ENCODE measurements around the gene SOCS1. TPM values are rescaled to one million over a fixed set of nuclear protein-coding genes. Genes with fewer than 3 reads are reported as not detected.

The SOCS1 gene
- total and polyA plus RNA-seq, 2 of the 8 experiments (the other 6 are each of a cell fraction or from before 2014, with no cell fraction given) = 21.0 to 48.9 TPM

DNA sequence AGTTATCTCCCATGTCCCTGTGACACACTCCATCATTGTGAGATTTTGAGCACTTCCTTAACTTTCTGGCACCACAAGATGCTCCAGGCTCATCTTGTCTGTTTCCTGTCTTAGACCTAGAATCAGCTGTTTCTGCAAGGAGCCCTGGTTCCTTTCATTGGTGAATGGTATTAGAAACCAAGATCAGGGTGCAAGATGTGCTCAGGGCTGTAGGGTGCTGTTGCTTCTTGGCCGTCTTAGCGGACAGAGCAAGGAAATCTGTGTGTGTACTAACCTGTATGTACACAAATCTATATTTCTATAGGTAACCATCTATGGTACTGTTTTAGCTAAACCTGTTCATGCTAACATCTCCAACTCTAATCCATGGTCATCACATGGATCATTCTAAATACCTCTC lies 33.2 kb upstream of the SOCS1 start:
- Histone ChIP-seq H2BK12ac (ENCODE audit: low read depth, low read length) (no peak overlapping the region), H4K20me1 (replicated peaks in 1 of 2; ENCODE audit: control insufficient read depth in 1 of 2, insufficient read depth in 2 of 2, low read length in 2 of 2) (no peaks in the 10 kb centered on the region), H3K23ac (ENCODE audit: insufficient read length) (no peak overlapping the region), H3K79me1 (ENCODE audit: low read depth, low read length) (no peaks in the 10 kb centered on the region), H2BK5ac (ENCODE audit: low read depth, low read length) (no peak overlapping the region), H3K4me3 (ENCODE audit: extremely low read depth in 1 of 4, insufficient read depth in 2 of 4, low read depth in 3 of 4, low read length in 4 of 4) (no peak overlapping the region), H4K8ac (ENCODE audit: extremely low read depth, insufficient read depth, low read length) (no peak overlapping the region), H3K23me2 (ENCODE audit: low read depth, low read length) (no peaks in the 10 kb centered on the region), H4K91ac (replicated peaks; ENCODE audit: insufficient read length, low read length) (no peak overlapping the region), H2AK5ac (ENCODE audit: low read depth, low read length) (no peak overlapping the region), H2AFZ (ENCODE audit: low read length) (no peak overlapping the region), H2BK120ac (replicated peaks; ENCODE audit: low read depth, low read length) (no peak overlapping the region), H3K4ac (replicated peaks; ENCODE audit: insufficient read length, low read depth, low read length) (no peak overlapping the region), H4K5ac (ENCODE audit: insufficient read length, low read depth, low read length) (no peak overlapping the region), H3K36me3 (ENCODE audit: control insufficient read depth in 2 of 4, insufficient read depth in 4 of 4, low read length in 3 of 4) (no peaks in the 10 kb centered on the region), H3K4me2 (ENCODE audit: insufficient read depth in 1 of 2, low read depth in 2 of 2, low read length in 2 of 2) (no peak overlapping the region), H2BK15ac (ENCODE audit: low read length) (no peak overlapping the region), H3K27me3 (replicated peaks in 1 of 4; ENCODE audit: control insufficient read depth in 3 of 4, extremely low read depth in 1 of 4, insufficient read depth in 3 of 4, low read length in 3 of 4) (peaks cover 0 to 2% (median 1%) of the 10 kb centered on the region in 4 experiments; a peak in 1 of 7 replicates), H3K9me3 (ENCODE audit: insufficient read depth in 2 of 2, low read depth in 1 of 2, low read length in 1 of 2) (no peaks in the 10 kb centered on the region; a peak in 1 of 4 replicates), H3K56ac (replicated peaks; ENCODE audit: insufficient read length, low read depth, low read length) (no peak overlapping the region), H3K79me2 (ENCODE audit: control insufficient read depth in 1 of 2, insufficient read depth in 2 of 2, low read length in 2 of 2) (no peaks in the 10 kb centered on the region), H3K14ac (ENCODE audit: insufficient read length) (no peak overlapping the region), H3K9ac (replicated peaks in 1 of 4; ENCODE audit: extremely low read depth in 1 of 4, low read depth in 3 of 4, low read length in 3 of 4) (no peak overlapping the region), H3K4me1 (replicated peaks in 1 of 4; ENCODE audit: control insufficient read depth in 3 of 4, insufficient read depth in 4 of 4, low read length in 3 of 4) (peaks cover 0 to 6% (median under 1%) of the 10 kb centered on the region in 4 experiments; a peak in 4 of 7 replicates), H3K18ac (ENCODE audit: extremely low read depth, low read length) (no peak overlapping the region), H2BK20ac (ENCODE audit: low read length) (no peak overlapping the region), H3K27ac (ENCODE audit: low read depth, low read length) (no peak overlapping the region)
- FAIRE-seq (no peak), DNase-seq (ENCODE audit: low read depth in 1 of 2, low spot score in 2 of 2) (no peak)
- ChIA-PET POLR2A (ENCODE audit: partially characterized antibody) (interaction anchor here (1.2 to 1.5 kb wide), 2 partner anchors 15 to 32 kb away, joined by 3 to 4 read pairs; partner anchors contain the start of gene PRM3), CTCF (ENCODE audit: partially characterized antibody) (interaction anchor here (1.1 to 1.6 kb wide), 3 partner anchors 16 to 67 kb away, joined by 3 to 5 read pairs (median 3); partner anchors contain the start of genes PRM3 and SOCS1)
- 100% methylated on average over 2 of the region's 2 CpGs; no CpG with 5 or more reads in 1 of the 2 experiments for WGBS, 2 experiments (ENCODE audit: extremely low coverage in 1 of 2, insufficient coverage in 1 of 2, insufficient read length in 1 of 2, insufficient replicate concordance in 2 of 2, low coverage in 1 of 2, low lambda C conversion rate in 2 of 2, missing lambda C conversion rate in 1 of 2)
- TF ChIP-seq EP300 (IDR thresholded peaks at IDR 0.05; ENCODE audit: borderline replicate concordance in 1 of 2, low read depth in 2 of 2, low read length in 2 of 2) = no peak
- TF ChIP-seq SRF (IDR thresholded peaks at IDR 0.05; ENCODE audit: low read depth, low read length) = no peak
- TF ChIP-seq RAD21 (IDR thresholded peaks at IDR 0.05 in 1 of 2, conservative IDR thresholded peaks at IDR 0.05 in 1 of 2; ENCODE audit: low read depth in 2 of 2, low read length in 2 of 2) = no peak
- no peak for TF ChIP-seq CTBP2 (IDR thresholded peaks at IDR 0.05; ENCODE audit: borderline replicate concordance, insufficient read depth, insufficient read length, low read length)
- TF ChIP-seq KDM1A (IDR thresholded peaks at IDR 0.05; ENCODE audit: borderline replicate concordance, low read length) = no peak

All from H1 (cell line).